ENCODE measurements around the gene NOP14. TPM values are rescaled to one million over a fixed set of nuclear protein-coding genes. Genes with fewer than 3 reads are reported as not detected.

Gene NOP14
- total RNA-seq, 2 experiments from 2014 or later = 31.7 to 66.2 TPM

- TF ChIP-seq EZH2phosphoT487 (IDR thresholded peaks at IDR 0.05; ENCODE audit: borderline replicate concordance, low read depth, low read length) = no peak
- no peak for TF ChIP-seq CTCF (conservative IDR thresholded peaks at IDR 0.05; ENCODE audit: low read length)
- Histone ChIP-seq H3K4me1 (ENCODE audit: insufficient read depth, low read length, poor library complexity, severe bottlenecking) (peaks cover 55% of the 10 kb centered on the region), H3K4me2 (ENCODE audit: low read length) (peak overlapping the region; percentile 88), H3K36me3 (ENCODE audit: insufficient read depth, low read length) (peaks cover 55% of the 10 kb centered on the region), H3K9me3 (ENCODE audit: low read length) (no peaks in the 10 kb centered on the region), H4K20me1 (ENCODE audit: insufficient read depth, low read length) (no peaks in the 10 kb centered on the region), H3K4me3 (ENCODE audit: low read depth, low read length, poor library complexity, severe bottlenecking) (peak overlapping the region; percentile 98), H3K9me2 (ENCODE audit: insufficient read depth, low read length) (no peaks in the 10 kb centered on the region), H2AFZ (ENCODE audit: low read length) (no peak overlapping the region), H3K27ac (ENCODE audit: low read depth, low read length, poor library complexity, severe bottlenecking) (peak overlapping the region; percentile 53), H3K79me2 (ENCODE audit: insufficient read depth, low read depth, low read length) (no peaks in the 10 kb centered on the region)
- TSS peak; percentile 76 for BruUV-seq (replicated peaks)
- DNase-seq (ENCODE audit: low spot score) = peak; percentile 26
- ChIA-PET POLR2A (interaction anchor here (0.5 to 1.7 kb wide), 6 partner anchors 17 to 171 kb away, joined by 3 to 6 read pairs (median 4); no protein-coding TSS in a partner anchor), CTCF (ENCODE audit: unreplicated experiment) (interaction anchor here (0.6 kb wide), 1 partner anchor 18 kb away, joined by 3 read pairs; no protein-coding TSS in a partner anchor)
- intact Hi-C loops (cut with micrococcal nuclease; ENCODE audit: unreplicated experiment) = loop anchor here (10.0 kb wide), 1 partner anchor 471 kb away; the partner anchor contains the start of gene RNF4
Measured at GRCh38 chr4:2935762-2936743, 27.2 kb downstream of the NOP14 start.

GRCh38 chr4:2934813-2935761 is 28.1 kb downstream of the NOP14 start:
- no TSS peak for BruUV-seq (replicated peaks)
- intact Hi-C loops (cut with micrococcal nuclease; ENCODE audit: unreplicated experiment) = loop anchor here (5.0 to 10.0 kb wide), 4 partner anchors 83 to 470 kb away; partner anchors contain the start of gene RNF4
- peaks cover 55% of the 10 kb centered on the region for H3K36me3 ChIP-seq (ENCODE audit: insufficient read depth, low read length)
- CTCF ChIA-PET (ENCODE audit: unreplicated experiment) = interaction anchor here (0.6 kb wide), 2 partner anchors 19 to 170 kb away, joined by 3 read pairs; no protein-coding TSS in a partner anchor
- H3K4me3 ChIP-seq (ENCODE audit: low read depth, low read length, poor library complexity, severe bottlenecking) = peak overlapping the region; percentile 98
- H3K9me3 ChIP-seq (ENCODE audit: low read length) = no peaks in the 10 kb centered on the region
- H3K79me2 ChIP-seq (ENCODE audit: insufficient read depth, low read depth, low read length) = no peaks in the 10 kb centered on the region
- POLR2A ChIA-PET = interaction anchor here (0.6 to 1.7 kb wide), 4 partner anchors 16 to 170 kb away, joined by 3 to 6 read pairs (median 4); no protein-coding TSS in a partner anchor
- peak; percentile 96 for DNase-seq (ENCODE audit: low spot score)
- H3K4me2 ChIP-seq (ENCODE audit: low read length) = peak overlapping the region; percentile 88
- TF ChIP-seq CTCF (conservative IDR thresholded peaks at IDR 0.05; ENCODE audit: low read length) (0 out of 2 replicates have a peak, but pooled peaks have one; percentile 26), EZH2phosphoT487 (IDR thresholded peaks at IDR 0.05; ENCODE audit: borderline replicate concordance, low read depth, low read length) (no peak)
- H3K4me1 ChIP-seq (ENCODE audit: insufficient read depth, low read length, poor library complexity, severe bottlenecking) = peaks cover 56% of the 10 kb centered on the region
- no peaks in the 10 kb centered on the region for H3K9me2 ChIP-seq (ENCODE audit: insufficient read depth, low read length)
- H2AFZ ChIP-seq (ENCODE audit: low read length) = 0 out of 2 replicates have a peak overlapping the region, but pooled peaks have one; percentile 24
- H4K20me1 ChIP-seq (ENCODE audit: insufficient read depth, low read length) = no peaks in the 10 kb centered on the region
- peak overlapping the region; percentile 53 for H3K27ac ChIP-seq (ENCODE audit: low read depth, low read length, poor library complexity, severe bottlenecking)

All from OCI-LY7 (cell line).